C4-2B (cell line): ENCODE results near the gene DLX1.

ENCODE experiments used
- H3K27ac ChIP-seq: fragments of 450-650 bp; 2 replicates; pipeline ENCODE4 v1.5.1; 2017
- ZFX ChIP-seq: fragments of 450-650 bp; IDR thresholded peaks from 2 replicates; pipeline ENCODE4 v1.6.1; 2017
- TF ChIP-seq, protein P1 (sequence below): fragments of 450-650 bp; conservative IDR thresholded peaks from 2 replicates; pipeline ENCODE4 v1.5.1; 2017; ENCODE audit warnings: mild to moderate bottlenecking

Gene DLX1

DNA sequence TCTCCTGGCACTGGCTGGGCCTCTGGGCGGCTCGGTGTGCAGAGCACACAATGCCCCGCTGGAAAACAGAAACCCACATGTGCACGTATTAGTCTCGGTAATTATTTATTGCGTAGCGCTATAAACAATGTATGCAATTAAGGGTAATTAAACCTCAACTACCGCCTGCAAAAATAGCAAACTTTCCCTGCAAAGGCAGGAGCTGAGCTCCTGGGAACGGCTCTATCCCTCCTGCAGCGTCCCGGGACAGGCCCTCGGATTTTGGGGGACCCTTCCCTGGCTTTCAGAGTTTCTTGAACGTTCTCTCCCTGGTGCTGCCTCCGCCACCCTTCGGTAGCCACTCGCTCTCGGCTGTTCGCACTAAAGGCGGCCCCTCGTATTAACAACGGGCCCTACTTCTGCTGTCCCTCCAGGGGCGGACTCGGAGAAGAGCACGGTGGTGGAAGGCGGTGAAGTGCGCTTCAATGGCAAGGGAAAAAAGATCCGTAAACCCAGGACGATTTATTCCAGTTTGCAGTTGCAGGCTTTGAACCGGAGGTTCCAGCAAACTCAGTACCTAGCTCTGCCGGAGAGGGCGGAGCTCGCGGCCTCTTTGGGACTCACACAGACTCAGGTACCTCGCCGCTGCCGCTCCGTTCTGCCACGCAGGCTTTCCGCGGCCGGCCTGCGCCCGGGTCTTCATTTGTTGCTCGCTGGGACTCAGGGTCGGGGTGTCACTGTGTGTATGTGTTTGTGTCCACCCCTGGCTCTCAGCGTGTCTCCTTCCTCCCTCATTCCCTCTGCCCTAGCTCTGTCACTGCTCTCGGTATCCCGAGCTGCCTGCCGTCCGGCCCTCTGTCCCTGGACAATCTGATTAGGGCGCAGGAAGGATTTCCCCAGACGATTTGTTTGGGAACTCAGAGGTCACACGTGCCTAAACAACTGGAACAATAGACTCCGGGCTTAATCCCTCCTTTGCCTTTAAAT lies 1.2 kb downstream of the DLX1 start:
- no peak for TF ChIP-seq ZFX
- TF ChIP-seq, protein P1, sequence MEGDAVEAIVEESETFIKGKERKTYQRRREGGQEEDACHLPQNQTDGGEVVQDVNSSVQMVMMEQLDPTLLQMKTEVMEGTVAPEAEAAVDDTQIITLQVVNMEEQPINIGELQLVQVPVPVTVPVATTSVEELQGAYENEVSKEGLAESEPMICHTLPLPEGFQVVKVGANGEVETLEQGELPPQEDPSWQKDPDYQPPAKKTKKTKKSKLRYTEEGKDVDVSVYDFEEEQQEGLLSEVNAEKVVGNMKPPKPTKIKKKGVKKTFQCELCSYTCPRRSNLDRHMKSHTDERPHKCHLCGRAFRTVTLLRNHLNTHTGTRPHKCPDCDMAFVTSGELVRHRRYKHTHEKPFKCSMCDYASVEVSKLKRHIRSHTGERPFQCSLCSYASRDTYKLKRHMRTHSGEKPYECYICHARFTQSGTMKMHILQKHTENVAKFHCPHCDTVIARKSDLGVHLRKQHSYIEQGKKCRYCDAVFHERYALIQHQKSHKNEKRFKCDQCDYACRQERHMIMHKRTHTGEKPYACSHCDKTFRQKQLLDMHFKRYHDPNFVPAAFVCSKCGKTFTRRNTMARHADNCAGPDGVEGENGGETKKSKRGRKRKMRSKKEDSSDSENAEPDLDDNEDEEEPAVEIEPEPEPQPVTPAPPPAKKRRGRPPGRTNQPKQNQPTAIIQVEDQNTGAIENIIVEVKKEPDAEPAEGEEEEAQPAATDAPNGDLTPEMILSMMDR, result no peak
- peak overlapping the region; percentile 75; the same call in 1 of the 2 replicates for H3K27ac ChIP-seq

DNA sequence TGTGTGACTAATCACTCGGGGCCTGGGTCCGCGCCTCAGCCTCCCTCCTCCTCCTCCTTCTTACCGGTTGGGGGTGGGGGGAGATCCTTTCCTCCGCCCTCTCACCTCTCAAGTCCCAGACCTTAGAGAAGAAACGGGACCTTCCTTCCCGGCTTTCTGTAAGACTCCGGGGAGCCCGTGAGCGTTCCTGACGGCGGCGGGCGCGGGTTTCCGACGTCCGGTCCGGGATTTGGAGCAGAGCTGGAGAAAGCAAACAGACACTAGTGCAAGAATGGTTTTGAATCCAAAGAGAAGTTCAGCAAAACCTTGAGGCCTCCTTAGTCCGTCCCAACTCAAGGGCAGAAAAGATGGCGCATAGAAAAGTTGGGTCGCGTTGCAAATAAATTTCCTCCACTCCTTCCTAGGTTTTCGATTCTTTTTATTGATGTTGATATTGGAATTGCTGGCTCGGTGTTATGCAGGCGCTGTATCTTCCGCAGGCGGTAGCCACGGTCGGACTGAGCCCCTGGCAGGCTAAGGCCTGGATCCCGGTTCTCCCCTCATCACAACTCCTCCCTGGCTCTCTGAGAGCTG lies 2.0 kb downstream of the DLX1 start:
- TF ChIP-seq ZFX, result no peak
- TF ChIP-seq, protein P1, result no peak
- H3K27ac ChIP-seq, result peak overlapping the region; percentile 75

DNA sequence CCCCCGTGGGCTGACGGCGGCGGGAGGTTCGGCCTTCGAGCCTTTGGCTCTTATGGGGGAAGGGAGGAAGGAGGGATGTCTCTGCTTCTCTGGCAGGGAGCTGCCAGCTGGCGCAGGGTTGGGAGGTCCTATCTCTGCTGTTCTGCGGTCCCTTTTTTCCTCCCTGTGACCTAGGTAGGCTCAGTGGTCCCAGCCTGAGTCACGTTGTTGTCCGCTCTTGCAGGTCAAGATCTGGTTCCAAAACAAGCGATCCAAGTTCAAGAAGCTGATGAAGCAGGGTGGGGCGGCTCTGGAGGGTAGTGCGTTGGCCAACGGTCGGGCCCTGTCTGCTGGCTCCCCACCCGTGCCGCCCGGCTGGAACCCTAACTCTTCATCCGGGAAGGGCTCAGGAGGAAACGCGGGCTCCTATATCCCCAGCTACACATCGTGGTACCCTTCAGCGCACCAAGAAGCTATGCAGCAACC lies 2.5 kb downstream of the DLX1 start:
- H3K27ac ChIP-seq, result peak overlapping the region; percentile 75
- TF ChIP-seq, protein P1, result no peak
- TF ChIP-seq ZFX, result no peak

DNA sequence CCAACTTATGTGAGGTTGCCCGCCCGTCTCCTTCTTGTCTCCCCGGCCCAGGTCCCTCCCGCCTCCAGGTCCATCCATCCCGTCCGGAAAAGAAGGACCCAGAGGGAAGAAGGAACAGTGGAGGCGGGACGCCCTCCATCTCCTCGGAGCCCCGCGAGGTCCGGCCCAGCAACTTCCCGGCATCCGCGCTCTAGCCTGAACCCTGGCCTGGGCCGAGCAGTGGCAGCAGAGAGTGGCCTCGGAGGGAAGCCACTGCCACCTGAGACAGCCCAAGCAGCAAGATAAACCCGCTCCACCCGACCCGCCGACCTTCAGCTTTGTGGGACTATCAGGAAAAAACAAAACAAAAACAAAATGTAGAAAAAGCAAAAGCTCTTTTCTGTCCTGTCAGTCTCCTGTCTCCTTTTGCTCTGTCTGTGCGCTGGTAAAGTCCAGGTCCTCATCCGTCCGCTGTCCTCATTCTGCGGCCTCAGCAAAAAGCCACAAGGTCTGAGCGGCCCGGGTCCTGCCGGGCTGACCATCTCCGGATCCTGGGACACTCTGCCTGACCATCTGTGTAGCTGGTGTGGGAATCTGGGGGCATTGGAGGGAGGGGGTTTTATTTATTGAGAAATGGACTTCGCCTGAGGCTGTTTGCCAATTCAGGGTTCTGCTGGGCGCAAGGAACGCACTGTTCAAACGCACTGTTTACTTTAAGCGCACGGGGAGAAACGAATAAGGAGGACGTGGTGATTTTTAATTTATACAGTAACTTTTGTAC lies 3.1 kb downstream of the DLX1 start:
- peak overlapping the region; percentile 75 for H3K27ac ChIP-seq
- peak; percentile 27; the same call in 1 of the 2 replicates for TF ChIP-seq ZFX
- TF ChIP-seq, protein P1, result no peak

DNA sequence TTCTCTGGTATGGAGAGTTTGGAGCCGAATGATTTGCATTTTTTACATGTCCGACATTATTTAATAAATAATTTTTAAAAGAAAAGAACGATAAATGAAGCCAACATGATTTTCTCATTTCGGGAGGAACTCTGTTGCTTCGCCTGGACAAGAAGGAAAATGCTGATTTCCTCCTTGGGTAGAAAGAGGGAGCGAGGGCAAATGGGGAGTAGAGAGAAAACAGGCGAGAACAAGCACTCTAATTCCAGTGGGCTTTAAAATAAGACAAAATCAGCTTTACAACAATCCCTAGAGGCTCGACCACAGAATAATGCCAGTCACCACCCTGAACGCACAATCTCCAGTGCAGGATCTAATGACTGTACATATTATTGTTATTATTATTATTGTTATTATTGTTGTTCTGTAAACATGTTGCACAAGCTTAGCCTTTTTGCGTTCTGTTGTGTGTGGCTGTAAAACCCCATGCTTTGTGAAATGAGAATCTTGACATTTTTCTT lies 3.7 kb downstream of the DLX1 start:
- TF ChIP-seq, protein P1, result no peak
- no peak for TF ChIP-seq ZFX
- peak overlapping the region; percentile 75 for H3K27ac ChIP-seq

DNA sequence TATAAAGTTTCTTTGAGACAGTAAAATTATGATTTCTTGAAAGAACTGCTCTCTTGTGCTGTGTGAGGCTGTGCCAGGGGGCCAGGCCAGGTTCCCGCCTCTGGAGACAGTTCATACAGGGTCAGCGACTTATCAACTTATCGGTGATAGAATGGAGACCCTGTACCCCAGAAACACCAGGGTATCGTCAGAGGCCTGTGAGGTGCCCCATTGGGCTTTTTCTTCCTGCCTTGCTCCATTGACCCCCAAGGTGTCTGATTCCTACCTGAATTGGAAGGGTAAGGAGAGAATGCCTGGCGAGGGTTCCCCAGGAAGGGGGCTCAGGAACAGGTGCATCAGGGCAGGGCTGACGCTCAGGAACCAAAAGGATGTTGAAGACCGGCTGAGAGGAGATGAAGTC lies 4.3 kb downstream of the DLX1 start:
- H3K27ac ChIP-seq, result peak overlapping the region; percentile 75
- no peak for TF ChIP-seq ZFX
- TF ChIP-seq, protein P1, result no peak
